ENCODE measurements around the gene SARS1.
A peak's percentile ranks its signal among the peaks of the same experiment; 100 is the strongest.

SARS1 gene

DNA sequence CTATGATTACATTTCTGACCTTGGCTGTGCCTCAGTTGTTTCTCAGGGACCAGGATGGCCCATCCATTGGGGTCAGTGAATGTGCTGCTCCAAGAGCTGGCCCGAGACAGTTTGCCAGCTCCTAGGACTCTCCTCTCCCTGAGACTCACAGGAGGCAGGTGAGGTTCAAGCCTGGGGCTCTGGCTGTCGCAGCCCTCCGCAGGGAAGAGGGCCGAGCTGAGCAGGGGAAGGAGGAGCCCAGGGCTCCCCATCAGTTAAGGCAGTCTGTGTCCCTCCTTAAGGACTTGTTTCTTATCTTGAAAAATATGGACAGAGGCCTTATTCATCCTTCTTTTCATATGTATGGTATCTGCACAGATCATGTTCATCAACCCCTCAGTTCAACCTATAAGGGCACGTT is 26.6 kb upstream of the SARS1 start:
- no peaks in the 10 kb centered on the region for H3K4me1 Mint-ChIP-seq
- no peak overlapping the region for H3K27ac Mint-ChIP-seq
- no peaks in the 10 kb centered on the region for H3K36me3 Mint-ChIP-seq
- H3K4me3 Mint-ChIP-seq = no peak overlapping the region
- H3K9me3 Mint-ChIP-seq = no peaks in the 10 kb centered on the region
- no peak for ATAC-seq
- DNase-seq (ENCODE audit: low spot score in 2 of 2) = no peak

DNA sequence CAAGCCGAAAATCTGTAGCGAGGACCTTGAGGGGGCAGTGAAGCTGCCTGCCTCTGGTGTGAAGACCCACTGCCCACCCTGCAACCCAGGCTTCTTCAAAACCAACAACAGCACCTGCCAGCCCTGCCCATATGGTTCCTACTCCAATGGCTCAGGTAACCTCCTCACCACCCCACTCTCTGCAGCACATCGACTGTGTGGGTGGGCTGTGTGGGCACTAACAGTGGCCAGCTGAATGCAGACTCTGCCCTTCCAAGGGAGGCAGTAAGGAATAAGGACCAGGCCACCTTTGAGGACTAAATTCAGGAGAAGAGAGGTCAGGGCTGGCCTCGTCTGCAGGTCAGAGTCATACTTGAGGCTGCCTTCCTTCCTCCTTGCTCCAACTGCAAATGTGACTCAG is 25.5 kb upstream of the SARS1 start:
- no peak for DNase-seq (ENCODE audit: low spot score in 2 of 2)
- no peaks in the 10 kb centered on the region for H3K36me3 Mint-ChIP-seq
- H3K4me1 Mint-ChIP-seq = no peaks in the 10 kb centered on the region
- no peaks in the 10 kb centered on the region for H3K9me3 Mint-ChIP-seq
- no peak overlapping the region for H3K4me3 Mint-ChIP-seq
- no peak for ATAC-seq
- no peak overlapping the region for H3K27ac Mint-ChIP-seq

DNA sequence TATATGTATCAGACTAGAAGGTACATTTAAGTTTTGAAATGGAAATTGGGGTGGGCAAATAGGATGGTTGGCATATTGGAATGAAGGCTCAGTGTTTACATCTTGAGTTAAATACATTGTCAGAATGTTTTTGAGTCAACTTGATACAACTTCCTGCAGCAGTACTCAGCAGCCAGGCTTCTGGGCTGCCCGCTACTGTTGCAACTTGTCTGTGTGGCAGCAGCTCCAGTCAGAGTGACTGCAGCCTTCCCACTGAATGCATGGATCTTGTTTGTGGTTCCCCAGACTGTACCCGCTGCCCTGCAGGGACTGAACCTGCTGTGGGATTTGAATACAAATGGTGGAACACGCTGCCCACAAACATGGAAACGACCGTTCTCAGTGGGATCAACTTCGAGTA is 24.9 kb upstream of the SARS1 start:
- no peak for ATAC-seq
- Mint-ChIP-seq H3K4me3 (no peak overlapping the region), H3K36me3 (no peaks in the 10 kb centered on the region), H3K9me3 (no peaks in the 10 kb centered on the region), H3K27ac (no peak overlapping the region), H3K4me1 (no peaks in the 10 kb centered on the region)
- DNase-seq (ENCODE audit: low spot score in 2 of 2) = no peak

DNA sequence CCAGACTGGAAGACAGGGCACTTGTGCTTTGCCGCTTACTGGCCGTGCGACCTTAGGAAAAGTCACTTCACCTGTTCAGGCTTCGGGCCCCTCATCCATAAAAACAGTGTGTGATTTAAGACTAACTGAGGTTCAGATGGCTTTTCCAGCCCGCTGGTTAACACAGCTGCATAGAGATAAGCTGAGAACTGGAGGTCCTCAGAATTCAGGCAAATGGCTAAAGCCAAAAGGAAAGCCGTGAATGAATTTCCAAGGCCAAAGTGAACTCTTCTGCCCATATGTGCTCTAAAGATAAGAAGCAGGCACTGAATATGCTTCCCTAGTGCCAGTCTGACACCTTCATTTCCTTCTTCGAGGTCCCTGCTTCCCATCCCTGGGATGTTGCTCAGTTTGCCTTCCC is 23.5 kb upstream of the SARS1 start:
- Mint-ChIP-seq H3K4me1 (no peaks in the 10 kb centered on the region), H3K9me3 (no peaks in the 10 kb centered on the region), H3K36me3 (no peaks in the 10 kb centered on the region), H3K4me3 (no peak overlapping the region), H3K27ac (no peak overlapping the region)
- ATAC-seq (no peak), DNase-seq (ENCODE audit: low spot score in 2 of 2) (no peak)

DNA sequence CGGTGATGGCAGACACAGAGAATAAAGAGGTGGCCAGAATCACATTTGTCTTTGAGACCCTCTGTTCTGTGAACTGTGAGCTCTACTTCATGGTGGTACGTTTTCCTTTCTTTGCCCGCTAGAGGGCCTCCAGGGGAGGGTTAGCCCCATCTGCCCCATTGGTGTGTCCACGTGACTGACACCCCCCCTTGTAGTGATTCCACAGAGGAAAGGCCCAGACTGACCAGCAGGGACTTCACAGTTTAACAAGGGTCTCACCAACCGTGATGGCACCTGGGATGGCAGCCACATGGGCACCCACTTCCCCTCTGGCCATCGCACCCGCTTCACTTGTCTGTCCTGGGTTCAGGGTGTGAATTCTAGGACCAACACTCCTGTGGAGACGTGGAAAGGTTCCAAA is 22.3 kb upstream of the SARS1 start:
- ATAC-seq (no peak), DNase-seq (ENCODE audit: low spot score in 2 of 2) (no peak)
- Mint-ChIP-seq H3K27ac (peak overlapping the region; percentile 68), H3K9me3 (no peaks in the 10 kb centered on the region), H3K4me1 (no peaks in the 10 kb centered on the region), H3K4me3 (no peak overlapping the region), H3K36me3 (no peaks in the 10 kb centered on the region)

DNA sequence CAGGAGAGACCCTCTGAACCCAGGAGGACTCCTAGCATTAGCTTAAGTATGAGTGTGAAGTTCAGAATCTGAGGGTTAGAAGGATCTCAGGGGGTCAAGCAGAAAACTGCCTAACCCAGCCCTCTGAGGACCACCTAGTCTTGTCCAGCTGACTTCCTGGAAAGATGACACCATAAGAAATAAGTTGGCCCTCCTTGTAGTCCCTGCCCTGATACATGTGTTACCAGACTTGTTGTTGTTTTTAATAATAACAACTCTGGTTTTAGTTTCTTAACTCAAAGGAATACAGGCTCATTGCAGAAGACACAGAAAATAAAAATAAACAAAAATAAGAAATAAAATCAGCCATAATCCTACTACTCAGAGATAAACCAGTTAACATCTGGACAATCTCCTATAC is 21.8 kb upstream of the SARS1 start:
- ATAC-seq (no peak), DNase-seq (ENCODE audit: low spot score in 2 of 2) (no peak)
- H3K36me3 Mint-ChIP-seq = no peaks in the 10 kb centered on the region
- H3K4me3 Mint-ChIP-seq = no peak overlapping the region
- H3K27ac Mint-ChIP-seq = peak overlapping the region; percentile 68
- no peaks in the 10 kb centered on the region for H3K4me1 Mint-ChIP-seq
- H3K9me3 Mint-ChIP-seq = no peaks in the 10 kb centered on the region

DNA sequence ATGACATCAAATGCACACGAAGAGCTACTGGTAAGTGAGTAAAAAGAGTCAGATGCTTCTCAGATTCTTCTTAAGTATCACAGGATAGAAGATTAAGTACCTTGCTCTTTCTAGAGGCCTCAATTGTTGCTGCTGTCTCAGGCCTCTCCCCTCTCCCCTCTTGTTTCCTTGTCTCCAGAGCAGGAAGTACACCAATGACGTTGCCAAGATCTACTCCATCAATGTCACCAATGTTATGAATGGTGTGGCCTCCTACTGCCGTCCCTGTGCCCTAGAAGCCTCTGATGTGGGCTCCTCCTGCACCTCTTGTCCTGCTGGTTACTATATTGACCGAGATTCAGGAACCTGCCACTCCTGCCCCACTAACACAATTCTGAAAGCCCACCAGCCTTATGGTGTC is 21.3 kb upstream of the SARS1 start:
- Mint-ChIP-seq H3K9me3 (no peaks in the 10 kb centered on the region), H3K36me3 (no peaks in the 10 kb centered on the region), H3K4me3 (no peak overlapping the region), H3K27ac (no peak overlapping the region), H3K4me1 (peaks cover 4% of the 10 kb centered on the region)
- DNase-seq (ENCODE audit: low spot score in 2 of 2) = no peak
- ATAC-seq = no peak

DNA sequence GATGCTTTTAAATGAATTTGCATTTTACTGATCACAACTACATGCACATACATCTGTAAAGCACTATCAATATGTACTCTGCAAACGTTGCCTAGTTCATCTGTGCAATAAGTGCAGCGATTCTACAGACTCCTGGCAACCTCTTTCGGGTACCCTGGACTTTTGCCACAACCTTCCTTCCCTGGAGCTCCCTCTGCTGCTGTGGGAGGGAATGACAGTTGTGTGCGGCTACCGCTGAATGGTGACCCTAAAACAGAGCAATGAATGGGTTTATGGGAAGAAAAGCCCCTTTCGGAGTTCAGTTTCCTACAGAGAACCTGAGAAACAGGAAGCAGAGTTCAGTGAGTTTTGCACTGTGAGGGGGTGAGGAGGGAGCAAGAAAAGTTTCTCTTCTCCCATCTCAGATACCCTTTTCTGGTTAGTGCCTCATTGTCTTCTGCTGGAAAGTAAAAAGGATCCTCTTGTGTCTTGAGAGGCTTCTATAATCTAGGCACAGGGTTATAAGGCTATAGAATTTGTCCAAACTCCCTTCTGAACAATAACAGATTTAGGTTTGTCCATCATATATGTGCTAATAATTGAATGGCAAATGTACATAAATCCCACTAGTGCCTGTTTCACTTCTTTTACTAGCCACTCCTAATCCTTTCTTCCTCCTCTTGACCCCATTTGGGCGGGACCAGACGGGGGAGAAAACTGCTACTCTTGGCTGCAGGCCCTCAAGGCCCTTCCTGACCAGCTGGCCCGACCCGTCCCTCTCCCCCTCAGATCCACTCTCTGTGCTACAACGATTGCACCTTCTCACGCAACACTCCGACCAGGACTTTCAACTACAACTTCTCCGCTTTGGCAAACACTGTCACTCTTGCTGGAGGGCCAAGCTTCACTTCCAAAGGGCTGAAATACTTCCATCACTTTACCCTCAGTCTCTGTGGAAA is 19.8 kb upstream of the SARS1 start:
- Mint-ChIP-seq H3K36me3 (no peaks in the 10 kb centered on the region), H3K9me3 (no peaks in the 10 kb centered on the region), H3K27ac (no peak overlapping the region), H3K4me3 (no peak overlapping the region), H3K4me1 (peaks cover 10% of the 10 kb centered on the region)
- peak; percentile 37 for ATAC-seq
- peak; percentile 58 to 85 for DNase-seq (ENCODE audit: low spot score in 2 of 2)

DNA sequence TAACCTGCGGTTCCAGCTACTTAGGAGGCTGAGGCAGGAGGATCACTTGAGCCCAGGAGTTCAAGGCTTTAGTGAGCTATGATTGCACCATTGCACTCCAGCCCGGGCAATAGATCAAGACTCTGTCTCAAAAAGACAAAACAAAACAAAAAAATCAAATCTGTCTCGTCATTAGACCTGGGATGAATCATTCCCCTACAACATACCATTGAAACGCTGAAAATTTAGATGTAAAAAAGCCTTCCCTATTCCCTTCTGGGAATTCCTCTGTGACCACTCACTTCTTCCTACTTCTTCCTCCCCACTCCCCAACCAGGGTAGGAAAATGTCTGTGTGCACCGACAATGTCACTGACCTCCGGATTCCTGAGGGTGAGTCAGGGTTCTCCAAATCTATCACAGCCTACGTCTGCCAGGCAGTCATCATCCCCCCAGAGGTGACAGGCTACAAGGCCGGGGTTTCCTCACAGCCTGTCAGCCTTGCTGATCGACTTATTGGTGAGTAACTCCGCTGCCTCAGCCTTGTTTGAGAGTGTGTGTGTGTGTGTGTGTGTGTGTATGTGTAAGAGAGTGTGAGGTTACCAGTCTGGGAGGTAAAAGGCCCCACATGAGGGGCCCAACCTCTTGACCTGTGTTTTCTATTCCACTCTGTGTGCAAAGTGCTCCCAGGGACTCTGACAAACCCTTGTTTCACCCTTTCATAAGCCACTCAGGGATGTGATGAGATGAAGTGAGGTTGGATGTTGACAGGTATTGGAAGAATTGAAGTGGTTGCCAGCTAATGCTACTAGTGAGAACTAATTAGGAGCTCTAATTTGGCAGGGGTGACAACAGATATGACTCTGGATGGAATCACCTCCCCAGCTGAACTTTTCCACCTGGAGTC is 16.3 kb upstream of the SARS1 start:
- Mint-ChIP-seq H3K36me3 (no peaks in the 10 kb centered on the region), H3K27ac (peak overlapping the region; percentile 11), H3K9me3 (no peaks in the 10 kb centered on the region), H3K4me1 (peaks cover 27% of the 10 kb centered on the region), H3K4me3 (no peak overlapping the region)
- no peak for DNase-seq (ENCODE audit: low spot score in 2 of 2)
- ATAC-seq = peak; percentile 88

DNA sequence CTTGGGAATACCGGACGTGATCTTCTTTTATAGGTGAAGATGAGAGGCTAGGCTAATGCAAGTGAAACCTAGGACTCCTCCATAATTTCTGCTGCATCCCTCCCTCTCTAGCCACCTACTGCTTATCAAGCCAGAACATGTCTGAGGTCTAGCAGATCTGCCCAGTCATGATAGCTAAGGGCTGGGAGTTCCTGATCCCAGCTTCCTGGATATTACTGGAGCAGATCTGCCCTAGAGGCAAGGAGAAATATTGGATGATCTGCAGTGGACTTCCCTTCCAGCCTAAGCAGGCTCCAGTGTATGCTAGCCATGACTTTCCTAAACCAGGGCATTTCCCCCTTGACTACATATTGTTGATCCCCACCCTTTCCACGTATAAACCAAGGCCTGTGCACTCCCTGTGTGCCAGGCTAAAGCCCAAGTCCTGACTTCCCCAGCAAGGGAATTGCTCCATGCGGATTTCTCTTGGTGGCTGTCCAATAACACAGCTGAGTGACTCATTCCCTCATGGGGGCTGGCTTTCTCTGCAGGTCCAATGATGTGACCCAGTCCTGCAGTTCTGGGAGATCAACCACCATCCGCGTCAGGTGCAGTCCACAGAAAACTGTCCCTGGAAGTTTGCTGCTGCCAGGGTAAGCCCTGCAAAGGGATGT is 15.5 kb upstream of the SARS1 start:
- no peak overlapping the region for H3K27ac Mint-ChIP-seq
- H3K4me1 Mint-ChIP-seq = peaks cover 27% of the 10 kb centered on the region
- H3K36me3 Mint-ChIP-seq = no peaks in the 10 kb centered on the region
- ATAC-seq = no peak
- H3K9me3 Mint-ChIP-seq = no peaks in the 10 kb centered on the region
- no peak for DNase-seq (ENCODE audit: low spot score in 2 of 2)
- no peak overlapping the region for H3K4me3 Mint-ChIP-seq

DNA sequence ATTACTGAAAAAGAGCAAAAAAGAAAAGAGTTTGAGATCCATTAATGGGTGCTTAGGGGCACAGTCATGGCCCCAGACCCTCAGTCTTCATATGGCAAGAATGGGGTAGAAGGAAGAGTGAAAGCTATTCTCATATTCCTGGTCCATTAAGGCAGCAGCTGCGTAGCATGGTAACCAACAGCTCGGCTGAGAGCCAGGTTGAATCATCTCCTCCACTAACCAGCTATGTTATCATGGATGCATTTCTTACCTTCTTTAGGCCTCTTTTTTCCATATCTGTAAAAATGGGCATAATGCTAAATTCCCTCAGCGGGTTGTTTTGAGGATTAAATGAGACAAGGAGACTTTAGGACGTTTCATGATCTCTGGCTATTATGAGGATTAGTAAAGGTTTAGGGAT is 15.0 kb upstream of the SARS1 start:
- ATAC-seq (no peak), DNase-seq (ENCODE audit: low spot score in 2 of 2) (no peak)
- no peak overlapping the region for H3K27ac Mint-ChIP-seq
- H3K36me3 Mint-ChIP-seq = no peaks in the 10 kb centered on the region
- H3K9me3 Mint-ChIP-seq = no peaks in the 10 kb centered on the region
- no peak overlapping the region for H3K4me3 Mint-ChIP-seq
- H3K4me1 Mint-ChIP-seq = peaks cover 27% of the 10 kb centered on the region

DNA sequence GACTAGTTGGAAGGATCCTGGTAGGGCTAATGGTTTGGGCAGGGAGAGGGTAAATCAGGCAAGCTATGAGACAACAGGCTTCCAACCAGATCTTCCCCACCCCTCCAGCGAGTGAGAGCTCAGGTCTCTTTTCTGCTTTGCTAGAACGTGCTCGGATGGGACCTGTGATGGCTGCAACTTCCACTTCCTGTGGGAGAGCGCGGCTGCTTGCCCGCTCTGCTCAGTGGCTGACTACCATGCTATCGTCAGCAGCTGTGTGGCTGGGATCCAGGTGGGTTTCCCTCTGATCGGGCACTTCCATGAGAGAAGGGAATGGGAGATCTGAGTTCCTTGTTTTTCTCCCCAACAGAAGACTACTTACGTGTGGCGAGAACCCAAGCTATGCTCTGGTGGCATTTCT is 14.0 kb upstream of the SARS1 start:
- ATAC-seq (no peak), DNase-seq (ENCODE audit: low spot score in 2 of 2) (no peak)
- H3K4me3 Mint-ChIP-seq = no peak overlapping the region
- H3K27ac Mint-ChIP-seq = peak overlapping the region; percentile 50
- H3K9me3 Mint-ChIP-seq = no peaks in the 10 kb centered on the region
- peaks cover 27% of the 10 kb centered on the region for H3K4me1 Mint-ChIP-seq
- H3K36me3 Mint-ChIP-seq = no peaks in the 10 kb centered on the region

DNA sequence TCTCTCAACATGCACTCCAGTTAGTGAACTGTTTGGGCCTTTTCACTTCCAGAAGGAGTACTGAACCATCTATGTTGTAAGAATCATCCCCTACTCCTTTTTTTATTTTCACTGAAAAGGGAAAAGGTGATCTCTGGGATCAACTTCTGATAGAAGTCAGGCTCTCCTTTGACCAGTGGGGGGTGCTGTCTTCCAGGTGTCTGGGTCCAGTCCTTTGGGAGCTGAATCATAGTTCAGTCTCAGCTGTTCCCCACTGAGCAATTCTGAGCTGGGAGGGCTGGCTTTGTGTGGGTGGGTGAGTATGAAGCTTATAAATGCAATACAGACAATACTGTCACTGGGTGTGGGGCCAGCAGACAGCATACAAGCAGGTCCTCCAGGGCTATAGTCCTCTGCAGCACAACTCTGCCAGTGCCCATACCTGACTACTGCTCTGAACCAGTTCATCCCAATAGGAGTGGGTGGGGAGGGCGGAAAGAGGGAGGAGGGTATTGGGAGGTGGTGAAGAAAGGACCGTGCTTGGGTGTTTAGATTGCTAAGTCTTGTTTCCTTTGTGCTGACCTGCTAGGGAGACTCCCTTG is 12.5 kb upstream of the SARS1 start:
- Mint-ChIP-seq H3K9me3 (no peaks in the 10 kb centered on the region), H3K36me3 (no peaks in the 10 kb centered on the region), H3K27ac (peak overlapping the region; percentile 70), H3K4me1 (peaks cover 27% of the 10 kb centered on the region), H3K4me3 (no peak overlapping the region)
- peak; percentile 90 for ATAC-seq
- DNase-seq (ENCODE audit: low spot score in 2 of 2) = peak; percentile 44 to 65

DNA sequence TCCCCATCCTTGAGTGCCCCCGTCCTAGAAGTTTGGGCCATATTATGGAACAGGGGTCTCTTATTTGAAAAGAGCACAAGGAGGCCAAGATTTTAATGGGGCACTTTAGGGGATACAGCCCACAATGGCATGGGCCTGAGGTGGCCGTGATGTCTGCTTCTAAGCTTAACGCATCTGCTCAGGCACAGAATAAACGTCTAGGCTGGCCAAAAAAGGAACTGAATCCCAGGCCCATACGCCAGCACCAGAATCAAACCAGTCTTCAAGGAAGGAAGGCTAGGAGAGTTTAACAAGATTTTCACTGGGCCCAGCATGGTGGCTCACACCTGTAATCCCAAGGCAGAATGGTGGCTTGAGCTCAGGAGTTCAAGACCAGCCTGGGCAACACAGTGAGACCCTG is 9.2 kb upstream of the SARS1 start:
- Mint-ChIP-seq H3K36me3 (no peaks in the 10 kb centered on the region), H3K4me1 (peaks cover 11% of the 10 kb centered on the region), H3K27ac (no peak overlapping the region), H3K4me3 (no peak overlapping the region), H3K9me3 (no peaks in the 10 kb centered on the region)
- DNase-seq (ENCODE audit: low spot score in 2 of 2) (no peak), ATAC-seq (no peak)

DNA sequence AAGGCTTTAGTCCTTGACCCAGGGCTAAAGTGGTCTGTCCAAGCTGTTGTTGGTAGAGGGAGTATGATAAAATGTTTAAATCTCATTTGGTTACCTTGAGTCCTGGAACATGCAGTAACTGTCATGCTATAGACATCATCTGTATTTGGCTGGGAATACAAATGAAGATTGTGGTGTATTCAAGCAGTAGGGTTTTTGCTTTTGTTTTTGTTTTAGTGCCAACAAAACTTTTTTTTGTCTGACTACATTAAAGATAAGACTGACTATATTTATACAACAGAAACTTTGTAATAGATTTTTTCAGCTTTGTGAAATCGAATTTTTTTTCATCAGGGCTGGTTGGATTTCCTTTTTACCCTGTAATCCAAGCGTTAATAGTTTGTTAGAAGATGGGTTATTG is 7.4 kb upstream of the SARS1 start:
- no peaks in the 10 kb centered on the region for H3K9me3 Mint-ChIP-seq
- no peak for ATAC-seq
- no peaks in the 10 kb centered on the region for H3K36me3 Mint-ChIP-seq
- H3K4me1 Mint-ChIP-seq = no peaks in the 10 kb centered on the region
- no peak for DNase-seq (ENCODE audit: low spot score in 2 of 2)
- no peak overlapping the region for H3K27ac Mint-ChIP-seq
- H3K4me3 Mint-ChIP-seq = no peak overlapping the region
